ENCODE results near the gene MCF2L. TPM values are rescaled to one million over a fixed set of nuclear protein-coding genes. Genes with fewer than 3 reads are reported as not detected.

The MCF2L gene
- total RNA-seq, 1 experiment from 2014 or later: 5.9 TPM

DNA sequence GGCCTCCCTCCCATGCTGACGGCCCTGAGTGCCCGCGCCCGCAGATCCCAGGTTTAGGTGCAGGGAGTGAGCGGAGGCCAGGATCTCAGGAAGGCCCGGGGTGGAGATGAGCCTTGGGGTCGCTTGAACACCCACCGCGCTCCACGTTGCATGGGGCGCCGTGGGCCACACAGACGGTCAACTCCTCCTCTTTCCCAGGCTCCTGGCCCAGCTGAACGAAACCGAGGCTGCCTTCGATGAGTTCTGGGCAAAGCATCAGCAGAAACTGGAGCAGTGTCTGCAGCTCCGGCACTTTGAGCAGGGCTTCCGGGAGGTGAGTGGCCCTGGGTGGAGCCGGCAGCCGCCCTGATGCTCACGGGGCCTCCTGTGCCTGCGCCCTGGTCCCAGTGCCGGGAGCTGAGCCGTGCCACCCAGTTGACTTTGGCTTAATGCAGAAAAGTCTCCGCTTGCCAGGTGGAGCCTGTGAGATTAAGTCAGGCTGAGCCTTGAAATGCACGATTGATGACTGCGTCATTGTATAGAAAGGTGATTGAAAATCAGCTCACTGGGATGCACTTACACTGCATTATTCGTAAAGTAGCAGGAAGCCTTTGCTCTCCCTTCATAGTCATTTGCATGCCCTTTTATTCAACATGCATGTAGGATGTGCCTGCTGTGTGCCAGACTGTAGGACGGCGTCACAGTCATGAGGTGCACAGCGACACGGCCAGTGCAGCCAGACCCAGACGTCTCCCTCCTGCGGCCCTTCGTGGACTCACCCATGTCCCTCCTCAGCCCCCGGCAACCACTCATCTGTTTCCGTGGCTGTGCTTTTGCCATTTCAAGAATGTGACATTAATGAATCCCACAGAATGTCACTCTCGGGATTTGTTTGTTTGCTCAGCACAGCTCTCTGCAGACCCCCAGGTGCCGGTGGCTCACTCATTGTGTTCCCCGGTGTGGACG is 101.1 kb downstream of the MCF2L start:
- H3F3A ChIP-seq (ENCODE audit: low read length, unreplicated experiment): no peaks in the 10 kb centered on the region
- DNase-seq (no peak), ATAC-seq (no peak)
- H3K4me1 ChIP-seq (ENCODE audit: insufficient read depth, low read length): no peaks in the 10 kb centered on the region
- intact Hi-C loops (cut with micrococcal nuclease): no loop called here
- no peak overlapping the region for H2AFZ ChIP-seq (ENCODE audit: low read length)
- H3K4me2 ChIP-seq (ENCODE audit: low read length): no peak overlapping the region
- ChIA-PET POLR2A (ENCODE audit: unreplicated experiment) (no interaction called here), CTCF (no interaction called here)
- no peak for TF ChIP-seq EZH2 (IDR thresholded peaks at IDR 0.05; ENCODE audit: low read length, unreplicated experiment)
- TF ChIP-seq, protein P1, sequence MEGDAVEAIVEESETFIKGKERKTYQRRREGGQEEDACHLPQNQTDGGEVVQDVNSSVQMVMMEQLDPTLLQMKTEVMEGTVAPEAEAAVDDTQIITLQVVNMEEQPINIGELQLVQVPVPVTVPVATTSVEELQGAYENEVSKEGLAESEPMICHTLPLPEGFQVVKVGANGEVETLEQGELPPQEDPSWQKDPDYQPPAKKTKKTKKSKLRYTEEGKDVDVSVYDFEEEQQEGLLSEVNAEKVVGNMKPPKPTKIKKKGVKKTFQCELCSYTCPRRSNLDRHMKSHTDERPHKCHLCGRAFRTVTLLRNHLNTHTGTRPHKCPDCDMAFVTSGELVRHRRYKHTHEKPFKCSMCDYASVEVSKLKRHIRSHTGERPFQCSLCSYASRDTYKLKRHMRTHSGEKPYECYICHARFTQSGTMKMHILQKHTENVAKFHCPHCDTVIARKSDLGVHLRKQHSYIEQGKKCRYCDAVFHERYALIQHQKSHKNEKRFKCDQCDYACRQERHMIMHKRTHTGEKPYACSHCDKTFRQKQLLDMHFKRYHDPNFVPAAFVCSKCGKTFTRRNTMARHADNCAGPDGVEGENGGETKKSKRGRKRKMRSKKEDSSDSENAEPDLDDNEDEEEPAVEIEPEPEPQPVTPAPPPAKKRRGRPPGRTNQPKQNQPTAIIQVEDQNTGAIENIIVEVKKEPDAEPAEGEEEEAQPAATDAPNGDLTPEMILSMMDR (conservative IDR thresholded peaks at IDR 0.05; ENCODE audit: low read depth, low read length): no peak
- TF ChIP-seq EZH2phosphoT487 (IDR thresholded peaks at IDR 0.05; ENCODE audit: borderline replicate concordance, low read length): no peak
- H3K27me3 ChIP-seq (ENCODE audit: low read length): no peaks in the 10 kb centered on the region
- BruUV-seq (replicated peaks): no TSS peak
- no peaks in the 10 kb centered on the region for H3K9me2 ChIP-seq (replicated peaks; ENCODE audit: low read length)
- H3K79me2 ChIP-seq (ENCODE audit: low read length): no peaks in the 10 kb centered on the region
- H3K9ac ChIP-seq (ENCODE audit: low read length): no peak overlapping the region
- no peaks in the 10 kb centered on the region for H4K20me1 ChIP-seq (ENCODE audit: low read length)
- no peaks in the 10 kb centered on the region for H3K9me3 ChIP-seq (ENCODE audit: low read length)
- H3K36me3 ChIP-seq (ENCODE audit: low read depth, low read length): no peaks in the 10 kb centered on the region
- no peak overlapping the region for H3K27ac ChIP-seq (ENCODE audit: low read length)
- H3K4me3 ChIP-seq (ENCODE audit: low read length): no peak overlapping the region

DNA sequence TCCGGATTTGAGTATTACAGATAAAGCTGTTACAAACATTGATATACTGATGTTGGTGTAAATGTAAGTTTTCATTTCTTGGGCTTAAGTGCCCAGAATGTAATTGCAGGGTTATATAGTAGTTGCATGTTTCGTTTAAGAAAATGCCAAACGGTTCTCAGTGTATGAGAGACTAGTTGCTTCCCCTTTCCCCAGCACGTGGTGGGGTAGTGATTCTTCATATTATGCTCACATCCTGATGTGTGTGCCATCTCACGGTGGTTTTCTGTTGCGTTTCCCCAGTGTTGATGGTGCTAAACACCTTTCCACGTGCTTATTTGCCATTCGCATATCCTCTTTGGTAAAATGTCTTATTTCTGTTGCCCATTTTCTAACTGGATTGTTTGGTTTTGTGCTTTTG is 101.8 kb downstream of the MCF2L start:
- no peak overlapping the region for H3K4me2 ChIP-seq (ENCODE audit: low read length)
- no TSS peak for BruUV-seq (replicated peaks)
- H3K27me3 ChIP-seq (ENCODE audit: low read length): no peaks in the 10 kb centered on the region
- H3K79me2 ChIP-seq (ENCODE audit: low read length): no peaks in the 10 kb centered on the region
- no peak overlapping the region for H3K27ac ChIP-seq (ENCODE audit: low read length)
- no peaks in the 10 kb centered on the region for H3K9me3 ChIP-seq (ENCODE audit: low read length)
- CTCF ChIA-PET: no interaction called here
- no peak overlapping the region for H3K9ac ChIP-seq (ENCODE audit: low read length)
- H3F3A ChIP-seq (ENCODE audit: low read length, unreplicated experiment): no peaks in the 10 kb centered on the region
- intact Hi-C loops (cut with micrococcal nuclease): no loop called here
- H3K4me1 ChIP-seq (ENCODE audit: insufficient read depth, low read length): no peaks in the 10 kb centered on the region
- no peaks in the 10 kb centered on the region for H3K9me2 ChIP-seq (replicated peaks; ENCODE audit: low read length)
- ATAC-seq (no peak), DNase-seq (no peak)
- POLR2A ChIA-PET (ENCODE audit: unreplicated experiment): no interaction called here
- H3K4me3 ChIP-seq (ENCODE audit: low read length): no peak overlapping the region
- TF ChIP-seq, protein P1 (conservative IDR thresholded peaks at IDR 0.05; ENCODE audit: low read depth, low read length): no peak
- no peak for TF ChIP-seq EZH2phosphoT487 (IDR thresholded peaks at IDR 0.05; ENCODE audit: borderline replicate concordance, low read length)
- no peak for TF ChIP-seq EZH2 (IDR thresholded peaks at IDR 0.05; ENCODE audit: low read length, unreplicated experiment)
- H2AFZ ChIP-seq (ENCODE audit: low read length): no peak overlapping the region
- no peaks in the 10 kb centered on the region for H4K20me1 ChIP-seq (ENCODE audit: low read length)
- no peaks in the 10 kb centered on the region for H3K36me3 ChIP-seq (ENCODE audit: low read depth, low read length)

DNA sequence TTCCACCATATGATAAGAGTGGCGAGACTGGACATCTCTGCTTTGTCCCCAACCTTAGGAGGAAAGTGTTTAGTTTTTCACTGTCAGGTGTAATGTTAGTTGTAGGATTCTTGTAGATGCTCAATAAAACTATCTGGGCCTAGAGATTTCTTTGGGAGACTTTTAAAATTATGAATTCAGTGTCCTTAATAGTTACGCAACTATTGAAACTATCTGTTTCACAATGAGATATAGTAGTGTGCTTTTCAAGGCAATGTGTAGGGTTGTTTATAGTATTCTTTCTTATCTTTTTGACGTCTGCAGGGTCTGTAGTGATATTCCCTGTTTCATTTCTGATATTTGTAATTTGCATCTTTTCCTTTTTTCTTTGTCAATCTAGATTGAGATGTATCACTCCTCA is 103.4 kb downstream of the MCF2L start:
- Histone ChIP-seq H3K27ac (ENCODE audit: low read length) (no peak overlapping the region), H3K4me1 (ENCODE audit: insufficient read depth, low read length) (no peaks in the 10 kb centered on the region), H4K20me1 (ENCODE audit: low read length) (no peaks in the 10 kb centered on the region), H2AFZ (ENCODE audit: low read length) (no peak overlapping the region), H3K9me3 (ENCODE audit: low read length) (no peaks in the 10 kb centered on the region), H3K79me2 (ENCODE audit: low read length) (no peaks in the 10 kb centered on the region), H3K9me2 (replicated peaks; ENCODE audit: low read length) (no peaks in the 10 kb centered on the region), H3K36me3 (ENCODE audit: low read depth, low read length) (no peaks in the 10 kb centered on the region), H3K4me2 (ENCODE audit: low read length) (no peak overlapping the region), H3K9ac (ENCODE audit: low read length) (no peak overlapping the region), H3K27me3 (ENCODE audit: low read length) (no peaks in the 10 kb centered on the region), H3F3A (ENCODE audit: low read length, unreplicated experiment) (no peaks in the 10 kb centered on the region), H3K4me3 (ENCODE audit: low read length) (no peak overlapping the region)
- intact Hi-C loops (cut with micrococcal nuclease): no loop called here
- TF ChIP-seq EZH2phosphoT487 (IDR thresholded peaks at IDR 0.05; ENCODE audit: borderline replicate concordance, low read length): no peak
- TF ChIP-seq, protein P1 (conservative IDR thresholded peaks at IDR 0.05; ENCODE audit: low read depth, low read length): no peak
- TF ChIP-seq EZH2 (IDR thresholded peaks at IDR 0.05; ENCODE audit: low read length, unreplicated experiment): no peak
- DNase-seq (no peak), ATAC-seq (no peak)
- ChIA-PET CTCF (no interaction called here), POLR2A (ENCODE audit: unreplicated experiment) (no interaction called here)
- no TSS peak for BruUV-seq (replicated peaks)
